ENCODE data around the gene C4B.

GRCh38 chr6:32073613-32074012 lies 59.0 kb downstream of the C4B start:
- TF ChIP-seq CTCF (IDR thresholded peaks at IDR 0.05; ENCODE audit: poor library complexity) (no peak), EZH2phosphoT487 (IDR thresholded peaks at IDR 0.05; ENCODE audit: low read depth, severe bottlenecking, unreplicated experiment) (no peak)
